HCT116 (cell line): Measurements from ENCODE around the gene ATP5F1D. TPM values are rescaled to one million over a fixed set of nuclear protein-coding genes. Genes with fewer than 3 reads are reported as not detected.

Experiments used
- ATAC-seq: fragments of 200-7000 bp; cut with Tn5 transposase; 2 replicates; pipeline ENCODE4 v1.9.1; 2020; ENCODE audit warnings: mild to moderate bottlenecking, moderate library complexity
- BruUV-seq: library from RNA; stranded (reverse); fragments of 400-500 nt; replicated peaks from 2 replicates; lab custom pipeline; 2021; lab: Mats Ljungman, UMichigan
- CTCF ChIA-PET: fragments of 300-600 bp; sonication (Branson Sonifier 250); formaldehyde crosslinking; loops from one replicate; lab custom pipeline; 2021; ENCODE audit warnings: antibody characterized with exemption; lab: Charles Lee
- POLR2A ChIA-PET: fragments of 300-600, 350-600 bp; sonication (Branson Sonifier 250); formaldehyde crosslinking; loops from one replicate; lab custom pipeline; 2021; ENCODE audit warnings: antibody characterized with exemption; lab: Charles Lee
- RAD21 ChIA-PET, 2 experiments: fragments of 300-600 bp; sonication (Branson Sonifier 250); formaldehyde crosslinking; loops; one replicate each; lab custom pipeline; 2023; ENCODE audit warnings: low total read pairs in 2 of 2; ENCODE audit not compliant: uncharacterized antibody in 2 of 2, unreplicated experiment in 2 of 2, low non-redundant PET in 1 of 2; lab: Charles Lee
- DNase-seq: peaks from one replicate; pipeline ENCODE4 v3.0.0-alpha.2; 2010; ENCODE audit warnings: low read depth, low spot score
- H2AFZ ChIP-seq: fragments of 200-600 bp; shearing (Covaris generic), sonication (generic); 2 replicates; pipeline ENCODE4 v1.6.1; 2017; ENCODE audit warnings: low read depth, mixed run types, mixed read lengths, antibody characterized with exemption, low read length; ENCODE audit not compliant: poor library complexity, severe bottlenecking
- H3K27ac ChIP-seq: 2 replicates; pipeline ENCODE4 v1.5.1; 2012; ENCODE audit warnings: low read depth, low read length
- H3K27me3 ChIP-seq: fragments of 200-600 bp; sonication (generic); 2 replicates; pipeline ENCODE4 v1.6.1; 2016; ENCODE audit warnings: mixed run types, low read length, mixed read lengths; ENCODE audit not compliant: insufficient read depth
- H3K36me3 ChIP-seq, 2 experiments: fragments of 200-500 bp in 1 of 2; fragments of 200-600 bp in 1 of 2; sonication (Bioruptor generic) in 1 of 2; sonication (generic) in 1 of 2; 2 replicates each; pipeline versions ENCODE4 v1.5.1 to v1.6.1; 2014 to 2016; ENCODE audit warnings: low read length in 2 of 2, inconsistent platforms in 1 of 2, mixed read lengths in 1 of 2, mixed run types in 1 of 2; ENCODE audit not compliant: insufficient read depth in 2 of 2, control insufficient read depth in 1 of 2
- H3K4me1 ChIP-seq, 2 experiments: fragments of 200-600 bp in 1 of 2; sonication (generic) in 1 of 2; 2 replicates each; pipeline versions ENCODE4 v1.5.1 to v1.6.1; 2012 to 2017; ENCODE audit warnings: low read length in 2 of 2, inconsistent platforms in 1 of 2, mild to moderate bottlenecking in 1 of 2, mixed read lengths in 1 of 2, mixed run types in 1 of 2, moderate library complexity in 1 of 2; ENCODE audit not compliant: insufficient read depth in 2 of 2, control insufficient read depth in 1 of 2
- H3K4me2 ChIP-seq: fragments of 200-600 bp; sonication (generic); 2 replicates; pipeline ENCODE4 v1.6.1; 2017; ENCODE audit warnings: mixed run types, low read length, mixed read lengths
- H3K4me3 ChIP-seq, 2 experiments: fragments of 200-600 bp in 1 of 2; sonication (generic) in 1 of 2; replicated peaks in 1 of 2; 2 replicates each; pipeline ENCODE4 v1.5.1; 2011 to 2016; ENCODE audit warnings: low read length in 2 of 2, control low read depth in 1 of 2, low read depth in 1 of 2, mild to moderate bottlenecking in 1 of 2, mixed read lengths in 1 of 2, mixed run types in 1 of 2
- H3K79me2 ChIP-seq: fragments of 200-600 bp; sonication (generic); 2 replicates; pipeline ENCODE4 v1.6.1; 2017; ENCODE audit warnings: mild to moderate bottlenecking, mixed run types, low read length, moderate library complexity, mixed read lengths; ENCODE audit not compliant: insufficient read depth
- H3K9ac ChIP-seq: fragments of 200-600 bp; sonication (generic); 2 replicates; pipeline ENCODE4 v1.6.1; 2016; ENCODE audit warnings: low read length, mixed read lengths
- H3K9me2 ChIP-seq: fragments of 200-600 bp; sonication (generic), shearing (Covaris generic); 2 replicates; pipeline ENCODE4 v1.6.1; 2017; ENCODE audit warnings: mixed run types, mild to moderate bottlenecking, moderate library complexity; ENCODE audit not compliant: insufficient read depth
- H3K9me3 ChIP-seq, 2 experiments: fragments of 200-500 bp in 1 of 2; fragments of 200-600 bp in 1 of 2; sonication (Bioruptor generic) in 1 of 2; sonication (generic) in 1 of 2; 2 replicates each; pipeline ENCODE4 v1.6.1; 2014 to 2017; ENCODE audit warnings: low read length in 2 of 2, mixed read lengths in 2 of 2, inconsistent platforms in 1 of 2, low read depth in 1 of 2, mild to moderate bottlenecking in 1 of 2, mixed run types in 1 of 2, moderate library complexity in 1 of 2; ENCODE audit not compliant: control insufficient read depth in 1 of 2, insufficient read depth in 1 of 2
- H4K20me1 ChIP-seq: fragments of 200-600 bp; sonication (generic), shearing (Covaris generic); 2 replicates; pipeline ENCODE4 v1.6.1; 2017; ENCODE audit warnings: mixed run types, mild to moderate bottlenecking, moderate library complexity; ENCODE audit not compliant: insufficient read depth
- CBX3 ChIP-seq: IDR thresholded peaks from 2 replicates; pipeline ENCODE4 v1.6.1; 2012; ENCODE audit warnings: low read depth
- CEBPB ChIP-seq: IDR thresholded peaks from 2 replicates; pipeline ENCODE4 v1.6.1; 2012; ENCODE audit warnings: low read depth
- EGR1 ChIP-seq: IDR thresholded peaks from 2 replicates; pipeline ENCODE4 v1.6.1; 2012; ENCODE audit warnings: low read depth
- ELF1 ChIP-seq: IDR thresholded peaks from 2 replicates; pipeline ENCODE4 v1.6.1; 2012; ENCODE audit warnings: low read depth, borderline replicate concordance
- EZH2 ChIP-seq: fragments of 200-600 bp; sonication (generic); IDR thresholded peaks from 2 replicates; pipeline ENCODE4 v1.6.1; 2017; ENCODE audit warnings: antibody characterized with exemption, mixed run types
- EZH2phosphoT487 ChIP-seq: fragments of 200-600 bp; IDR thresholded peaks from 2 replicates; pipeline ENCODE4 v1.6.1; 2018; ENCODE audit warnings: antibody characterized with exemption, borderline replicate concordance
- FOSL1 ChIP-seq: IDR thresholded peaks from 2 replicates; pipeline ENCODE4 v1.6.1; 2012; ENCODE audit warnings: low read depth
- POLR2A ChIP-seq: IDR thresholded peaks from 2 replicates; pipeline ENCODE4 v1.7.0; 2011; ENCODE audit warnings: borderline replicate concordance; ENCODE audit not compliant: insufficient read depth, insufficient read length; ENCODE audit errors: extremely low read depth
- RAD21 ChIP-seq: IDR thresholded peaks from 2 replicates; pipeline ENCODE4 v1.6.1; 2012; ENCODE audit warnings: low read depth, mild to moderate bottlenecking
- SIN3A ChIP-seq: IDR thresholded peaks from 2 replicates; pipeline ENCODE4 v1.6.1; 2012; ENCODE audit warnings: low read depth
- SRF ChIP-seq: IDR thresholded peaks from 2 replicates; pipeline ENCODE4 v1.6.1; 2012; ENCODE audit warnings: low read depth
- TCF7L2 ChIP-seq: IDR thresholded peaks from 2 replicates; pipeline ENCODE4 v1.7.0; 2011; ENCODE audit warnings: borderline replicate concordance, inconsistent platforms; ENCODE audit not compliant: insufficient read depth, insufficient read length; ENCODE audit errors: extremely low read depth
- YY1 ChIP-seq: IDR thresholded peaks from 2 replicates; pipeline ENCODE4 v1.6.1; 2011; ENCODE audit warnings: low read length, low read depth, moderate library complexity, mild to moderate bottlenecking; ENCODE audit not compliant: insufficient replicate concordance; ENCODE audit errors: extremely low read depth
- ZBTB33 ChIP-seq: IDR thresholded peaks from 2 replicates; pipeline ENCODE4 v1.6.1; 2011; ENCODE audit warnings: mild to moderate bottlenecking, low read length, moderate library complexity; ENCODE audit not compliant: insufficient replicate concordance; ENCODE audit errors: extremely low read depth
- intact Hi-C: fragments of 100-400 bp; cut with micrococcal nuclease; formaldehyde crosslinking; loops from 2 replicates; pipeline ENCODE4 v1.10.0; 2022
- total RNA-seq: library from RNA; stranded (reverse); gene quantifications from one replicate; pipeline ENCODE4 v1.2.1, GENCODE V29; 2021; ENCODE audit not compliant: unreplicated experiment

ATP5F1D gene
- total RNA-seq, 1 experiment from 2014 or later: 428 TPM

GRCh38 chr19:1284979-1285736, 43.6 kb downstream of the ATP5F1D start:
- BruUV-seq: no TSS peak
- intact Hi-C loops: no loop called here
- H3K9me2 ChIP-seq: no peaks in the 10 kb centered on the region
- ChIA-PET POLR2A (interaction anchor here (1.5 kb wide), 1 partner anchor 16 kb away, joined by 7 read pairs; the partner anchor contains the start of gene CIRBP), CTCF (no interaction called here), RAD21 (no interaction called here)
- H3K4me3 ChIP-seq: no peak overlapping the region
- no peak overlapping the region for H3K27ac ChIP-seq
- peak; percentile 23 for ATAC-seq
- no peak for TF ChIP-seq SRF
- TF ChIP-seq FOSL1: no peak
- H3K36me3 ChIP-seq: no peaks in the 10 kb centered on the region
- no peak overlapping the region for H2AFZ ChIP-seq
- H3K27me3 ChIP-seq: no peaks in the 10 kb centered on the region
- no peak overlapping the region for H3K4me2 ChIP-seq
- H3K9ac ChIP-seq: no peak overlapping the region
- no peaks in the 10 kb centered on the region for H3K79me2 ChIP-seq
- no peak for DNase-seq
- peaks cover 5 to 17% of the 10 kb centered on the region in 2 experiments; a peak in 2 of 4 replicates for H3K4me1 ChIP-seq
- no peaks in the 10 kb centered on the region for H3K9me3 ChIP-seq
- no peaks in the 10 kb centered on the region for H4K20me1 ChIP-seq

- BruUV-seq: no TSS peak
- H3K9ac ChIP-seq: peak within 1 kb of the TSS; percentile 65
- CTCF ChIA-PET: no interaction called here
- intact Hi-C loops: no loop called here
- POLR2A ChIA-PET: interaction anchor here (1.5 kb wide), 1 partner anchor 17 kb away, joined by 7 read pairs; the partner anchor contains the start of gene CIRBP
- no peaks in the 10 kb centered on the region for H3K9me2 ChIP-seq
- no peak within 1 kb of the TSS for H2AFZ ChIP-seq
- peak within 1 kb of the TSS; percentile 95 for H3K4me2 ChIP-seq
- H3K36me3 ChIP-seq: no peaks in the 10 kb centered on the region
- peak within 1 kb of the TSS; percentile 38; the same call in 1 of the 2 replicates for H3K27ac ChIP-seq
- peak within 1 kb of the TSS; percentile 64 to 69 for H3K4me3 ChIP-seq
- DNase-seq (no peak), ATAC-seq (peak; percentile 60)
- no peaks in the 10 kb centered on the region for H3K79me2 ChIP-seq
- RAD21 ChIA-PET: no interaction called here
- peaks cover 7 to 23% of the 10 kb centered on the region in 2 experiments; a peak in 3 of 4 replicates for H3K4me1 ChIP-seq
- H3K27me3 ChIP-seq: no peaks in the 10 kb centered on the region
- no peaks in the 10 kb centered on the region for H4K20me1 ChIP-seq
- no peaks in the 10 kb centered on the region for H3K9me3 ChIP-seq
- TF ChIP-seq TCF7L2 (no peak), YY1 (no peak), SIN3A (no peak), CBX3 (no peak), CEBPB (no peak), RAD21 (no peak), EGR1 (no peak), POLR2A (no peak), EZH2 (no peak), ELF1 (no peak), ZBTB33 (no peak), EZH2phosphoT487 (no peak)
These were observed 44.3 kb downstream of the ATP5F1D start, which contains the start of gene EFNA2 for GRCh38 chr19:1285737-1286360. TSS of gene EFNA2 (plus strand) at chr19:1285873. CDS start at chr19:1286169, 296 bp downstream.
